Measurements from ENCODE around the gene SH3BP1. TPM values are rescaled to one million over a fixed set of nuclear protein-coding genes. Genes with fewer than 3 reads are reported as not detected.

Gene SH3BP1
- total and polyA plus RNA-seq, 2 of the 13 experiments (the other 11 are each of a cell fraction or from before 2014, with no cell fraction given), result 8.4 to 18.5 TPM

GRCh38 chr22:37686002-37686982 lies 46.8 kb downstream of the SH3BP1 start, which contains the start of gene NOL12 (continued):
- TF ChIP-seq ZNF776 (CRISPR knock-in tag; IDR thresholded peaks at IDR 0.05) (no peak), IKZF4 (CRISPR knock-in tag; IDR thresholded peaks at IDR 0.05; ENCODE audit: borderline replicate concordance, low read depth, not compliant biosample characterization) (no peak), ARID4A (CRISPR knock-in tag; IDR thresholded peaks at IDR 0.05; ENCODE audit: borderline replicate concordance) (peak; percentile 98), ZNF766 (CRISPR knock-in tag; IDR thresholded peaks at IDR 0.05; ENCODE audit: borderline replicate concordance) (0 out of 2 replicates have a peak, but pooled peaks have one; percentile 9), AGO1 (IDR thresholded peaks at IDR 0.05; ENCODE audit: low read depth, low read length, poor library complexity, severe bottlenecking) (no peak), RFXAP (CRISPR knock-in tag; IDR thresholded peaks at IDR 0.05; ENCODE audit: borderline replicate concordance) (peak; percentile 66; the same call in 1 of the 2 replicates), GATA4 (IDR thresholded peaks at IDR 0.05; ENCODE audit: borderline replicate concordance, low read depth) (no peak), HMGXB4 (CRISPR knock-in tag; IDR thresholded peaks at IDR 0.05; ENCODE audit: borderline replicate concordance in 1 of 2, low read depth in 1 of 2) (peak; percentile 70 to 79; a peak in 2 of 4 replicates), ZNF605 (CRISPR knock-in tag; IDR thresholded peaks at IDR 0.05) (peak; percentile 66; the same call in 1 of the 2 replicates), MAFF (IDR thresholded peaks at IDR 0.05; ENCODE audit: low read depth, low read length) (no peak), ZFP91 (CRISPR knock-in tag; IDR thresholded peaks at IDR 0.05; ENCODE audit: borderline replicate concordance) (peak; percentile 100), NFAT5 (CRISPR knock-in tag; IDR thresholded peaks at IDR 0.05) (no peak)

All from HepG2 (cell line).